HG02642 (cell line): ENCODE data around the gene CDC14B.

Experiments used
- ATAC-seq: cut with Tn5 transposase; IDR thresholded peaks from one replicate; pipeline ENCODE4 v1.9.1; 2021; ENCODE audit warnings: mild to moderate bottlenecking; ENCODE audit not compliant: unreplicated experiment, poor library complexity

The CDC14B gene

GRCh38 chr9:96458226-96458625, 161.4 kb downstream of the CDC14B start:
- ATAC-seq = no peak

- no peak for ATAC-seq
Observed at GRCh38 chr9:96457266-96457665, 162.4 kb downstream of the CDC14B start.

- ATAC-seq = no peak
Observed at GRCh38 chr9:96453625-96454024, 166.0 kb downstream of the CDC14B start.

GRCh38 chr9:96450613-96451528, 168.8 kb downstream of the CDC14B start:
- peak; percentile 5 for ATAC-seq
